Activated CD4-positive, CD25-positive, alpha-beta regulatory T cell treated with anti-CD3 and anti-CD28 coated beads, Interleukin-2, amount 50 U/mL, for 24 hours (primary cell): ENCODE measurements around the gene TRAK1.
A peak's percentile ranks its signal among the peaks of the same experiment; 100 is the strongest.
"Not testable (repeated sequence)": the region's sequence is repeated elsewhere in the genome, so short reads cannot be mapped to it uniquely, and the experiment has no call there.

Experiments
- ATAC-seq, 2 donors: fragments of 150-1000 bp; cut with Tn5 transposase; one replicate each; pipeline ENCODE4 v1.10.0; 2021; ENCODE audit warnings: mild to moderate bottlenecking in 1 of 2, moderate library complexity in 1 of 2

Gene TRAK1

GRCh38 chr3:42090973-42091731 lies at the start of gene TRAK1:
Gene TRAK1 (plus strand): TSS chr3:42091357. CDS start chr3:42091470, 113 bp downstream.
- ATAC-seq, result no peak

- no peak for ATAC-seq
Observed at GRCh38 chr3:42042747-42043098, 48.4 kb upstream of the TRAK1 start.

- no peak for ATAC-seq
Observed at GRCh38 chr3:42043099-42043813, 47.9 kb upstream of the TRAK1 start.

- ATAC-seq, result no peak
Observed at GRCh38 chr3:42045708-42046243, 45.4 kb upstream of the TRAK1 start.

- ATAC-seq, result not testable (repeated sequence)
Observed at GRCh38 chr3:42048526-42048925, 42.6 kb upstream of the TRAK1 start.

- ATAC-seq, result no peak
Observed at GRCh38 chr3:42050126-42050525, 41.0 kb upstream of the TRAK1 start.

- ATAC-seq, result peak in 1 of 2 donors; percentile 45
Observed at GRCh38 chr3:42051384-42052131, 39.6 kb upstream of the TRAK1 start.

GRCh38 chr3:42052132-42052483 lies 39.0 kb upstream of the TRAK1 start:
- no peak for ATAC-seq

GRCh38 chr3:42052484-42053351 lies 38.4 kb upstream of the TRAK1 start:
- no peak for ATAC-seq

- no peak for ATAC-seq
Observed at GRCh38 chr3:42053476-42053875, 37.7 kb upstream of the TRAK1 start.

GRCh38 chr3:42055291-42055690 lies 35.9 kb upstream of the TRAK1 start:
- ATAC-seq, result no peak

- no peak for ATAC-seq
Observed at GRCh38 chr3:42056840-42057239, 34.3 kb upstream of the TRAK1 start.

- ATAC-seq, result no peak
Observed at GRCh38 chr3:42057561-42058211, 33.5 kb upstream of the TRAK1 start.

- ATAC-seq, result no peak
Observed at GRCh38 chr3:42061025-42061712, 30.0 kb upstream of the TRAK1 start.

GRCh38 chr3:42061713-42062380 lies 29.3 kb upstream of the TRAK1 start:
- no peak for ATAC-seq

GRCh38 chr3:42062464-42062863 lies 28.7 kb upstream of the TRAK1 start:
- ATAC-seq, result no peak

GRCh38 chr3:42063888-42064287 lies 27.3 kb upstream of the TRAK1 start:
- no peak for ATAC-seq

- no peak for ATAC-seq
Observed at GRCh38 chr3:42066516-42067181, 24.5 kb upstream of the TRAK1 start.

- no peak for ATAC-seq
Observed at GRCh38 chr3:42067326-42067725, 23.8 kb upstream of the TRAK1 start.
